ENCODE results near the gene AMN1. TPM values are rescaled to one million over a fixed set of nuclear protein-coding genes. Genes with fewer than 3 reads are reported as not detected.

The AMN1 gene
- total RNA-seq, 1 experiment from 2014 or later, result 3.9 TPM

- Histone ChIP-seq H3F3A (ENCODE audit: low read length, unreplicated experiment) (no peaks in the 10 kb centered on the region), H4K20me1 (ENCODE audit: low read length) (no peaks in the 10 kb centered on the region), H2AFZ (ENCODE audit: low read length) (peak overlapping the region; percentile 97), H3K9ac (ENCODE audit: low read length) (peak overlapping the region; percentile 81), H3K27me3 (ENCODE audit: low read length) (no peaks in the 10 kb centered on the region), H3K4me1 (ENCODE audit: insufficient read depth, low read length) (peaks cover 32% of the 10 kb centered on the region), H3K9me2 (replicated peaks; ENCODE audit: low read length) (no peaks in the 10 kb centered on the region), H3K9me3 (ENCODE audit: low read length) (no peaks in the 10 kb centered on the region), H3K79me2 (ENCODE audit: low read length) (peaks cover 8% of the 10 kb centered on the region), H3K4me3 (ENCODE audit: low read length) (peak overlapping the region; percentile 88), H3K4me2 (ENCODE audit: low read length) (peak overlapping the region; percentile 86), H3K36me3 (ENCODE audit: low read depth, low read length) (no peaks in the 10 kb centered on the region), H3K27ac (ENCODE audit: low read length) (peak overlapping the region; percentile 77)
- ATAC-seq (peak; percentile 23; the same call in 1 of the 2 replicates), DNase-seq (no peak)
- ChIA-PET CTCF (no interaction called here), POLR2A (ENCODE audit: unreplicated experiment) (interaction anchor here (0.7 to 0.9 kb wide), 2 partner anchors 8 to 232 kb away, joined by 3 read pairs; no protein-coding TSS in a partner anchor)
- TF ChIP-seq CTCF (conservative IDR thresholded peaks at IDR 0.05; ENCODE audit: low read depth, low read length) (no peak), EZH2phosphoT487 (IDR thresholded peaks at IDR 0.05; ENCODE audit: borderline replicate concordance, low read length) (no peak), EZH2 (IDR thresholded peaks at IDR 0.05; ENCODE audit: low read length, unreplicated experiment) (no peak)
- BruUV-seq (replicated peaks), result TSS peak; percentile 84
- intact Hi-C loops (cut with micrococcal nuclease), result loop anchor here (2.0 to 5.0 kb wide), 2 partner anchors 70 to 229 kb away; partner anchors contain the start of genes ETFBKMT and RESF1
These were observed 418 bp downstream of the AMN1 start for GRCh38 chr12:31728289-31728916.

- no peak overlapping the region for H3K4me2 ChIP-seq (ENCODE audit: low read length)
- peaks cover 8% of the 10 kb centered on the region for H3K79me2 ChIP-seq (ENCODE audit: low read length)
- H3K4me3 ChIP-seq (ENCODE audit: low read length), result no peak overlapping the region
- ChIA-PET CTCF (no interaction called here), POLR2A (ENCODE audit: unreplicated experiment) (no interaction called here)
- no peak overlapping the region for H2AFZ ChIP-seq (ENCODE audit: low read length)
- H3K9me3 ChIP-seq (ENCODE audit: low read length), result no peaks in the 10 kb centered on the region
- H4K20me1 ChIP-seq (ENCODE audit: low read length), result no peaks in the 10 kb centered on the region
- no peak for DNase-seq
- no peak for TF ChIP-seq EZH2 (IDR thresholded peaks at IDR 0.05; ENCODE audit: low read length, unreplicated experiment)
- TF ChIP-seq EZH2phosphoT487 (IDR thresholded peaks at IDR 0.05; ENCODE audit: borderline replicate concordance, low read length), result no peak
- TF ChIP-seq CTCF (conservative IDR thresholded peaks at IDR 0.05; ENCODE audit: low read depth, low read length), result no peak
- no peaks in the 10 kb centered on the region for H3K36me3 ChIP-seq (ENCODE audit: low read depth, low read length)
- H3K9ac ChIP-seq (ENCODE audit: low read length), result no peak overlapping the region
- intact Hi-C loops (cut with micrococcal nuclease), result loop anchor here (5.0 kb wide), 1 partner anchor 230 kb away; the partner anchor contains the start of gene RESF1
- no TSS peak for BruUV-seq (replicated peaks)
- no peaks in the 10 kb centered on the region for H3F3A ChIP-seq (ENCODE audit: low read length, unreplicated experiment)
- H3K27ac ChIP-seq (ENCODE audit: low read length), result no peak overlapping the region
- peaks cover 21% of the 10 kb centered on the region for H3K4me1 ChIP-seq (ENCODE audit: insufficient read depth, low read length)
- no peaks in the 10 kb centered on the region for H3K9me2 ChIP-seq (replicated peaks; ENCODE audit: low read length)
- ATAC-seq, result no peak
- H3K27me3 ChIP-seq (ENCODE audit: low read length), result no peaks in the 10 kb centered on the region
These were observed 1.6 kb downstream of the AMN1 start for GRCh38 chr12:31727192-31727591.

- Histone ChIP-seq H3K9me2 (replicated peaks; ENCODE audit: low read length) (no peaks in the 10 kb centered on the region), H3K4me2 (ENCODE audit: low read length) (no peak overlapping the region), H3K36me3 (ENCODE audit: low read depth, low read length) (no peaks in the 10 kb centered on the region), H4K20me1 (ENCODE audit: low read length) (no peaks in the 10 kb centered on the region), H3K9ac (ENCODE audit: low read length) (no peak overlapping the region), H3K79me2 (ENCODE audit: low read length) (peaks cover 8% of the 10 kb centered on the region), H3K27me3 (ENCODE audit: low read length) (no peaks in the 10 kb centered on the region), H3K4me1 (ENCODE audit: insufficient read depth, low read length) (peaks cover 15% of the 10 kb centered on the region), H3F3A (ENCODE audit: low read length, unreplicated experiment) (no peaks in the 10 kb centered on the region), H3K9me3 (ENCODE audit: low read length) (no peaks in the 10 kb centered on the region), H3K27ac (ENCODE audit: low read length) (no peak overlapping the region), H3K4me3 (ENCODE audit: low read length) (no peak overlapping the region), H2AFZ (ENCODE audit: low read length) (no peak overlapping the region)
- POLR2A ChIA-PET (ENCODE audit: unreplicated experiment), result no interaction called here
- intact Hi-C loops (cut with micrococcal nuclease), result loop anchor here (5.0 kb wide), 1 partner anchor 231 kb away; the partner anchor contains the start of gene RESF1
- TF ChIP-seq EZH2 (IDR thresholded peaks at IDR 0.05; ENCODE audit: low read length, unreplicated experiment), result no peak
- no peak for TF ChIP-seq EZH2phosphoT487 (IDR thresholded peaks at IDR 0.05; ENCODE audit: borderline replicate concordance, low read length)
- TF ChIP-seq CTCF (conservative IDR thresholded peaks at IDR 0.05; ENCODE audit: low read depth, low read length), result no peak
- DNase-seq (no peak), ATAC-seq (no peak)
- no TSS peak for BruUV-seq (replicated peaks)
- CTCF ChIA-PET, result no interaction called here
These were observed 2.2 kb downstream of the AMN1 start for GRCh38 chr12:31726575-31726974.

Measured in PC-3 (cell line).